Activated CD8-positive, alpha-beta memory T cell treated with anti-CD3 and anti-CD28 coated beads, Interleukin-2, amount 10 ng/mL, durations not matched to agents 7 days and 5 days (primary cell): ENCODE data around the gene MTX1. TPM values are rescaled to one million over a fixed set of nuclear protein-coding genes. Genes with fewer than 3 reads are reported as not detected.
A peak's percentile ranks its signal among the peaks of the same experiment; 100 is the strongest.
"Not testable (repeated sequence)": the region's sequence is repeated elsewhere in the genome, so short reads cannot be mapped to it uniquely, and the experiment has no call there.

Source experiments
- ATAC-seq: fragments of 150-1000 bp; cut with Tn5 transposase; one replicate; pipeline ENCODE4 v1.10.0; 2021; ENCODE audit warnings: moderate library complexity
- CTCF ChIA-PET: fragments of 350-600 bp; sonication (Branson Sonifier 250); formaldehyde crosslinking; loops from one replicate; lab custom pipeline; 2021; ENCODE audit warnings: antibody characterized with exemption; lab: Charles Lee
- DNase-seq: peaks from one replicate; pipeline ENCODE4 v3.0.0-alpha.2; 2020
- H3K27ac Mint-ChIP-seq: one replicate; pipeline ENCODE4 v1.8.0; 2021; ENCODE audit warnings: mild to moderate bottlenecking, mixed read lengths
- H3K27me3 Mint-ChIP-seq: one replicate; pipeline ENCODE4 v1.8.0; 2021; ENCODE audit warnings: mixed read lengths
- H3K36me3 Mint-ChIP-seq: one replicate; pipeline ENCODE4 v1.8.0; 2021; ENCODE audit warnings: mild to moderate bottlenecking, mixed read lengths
- H3K4me1 Mint-ChIP-seq: one replicate; pipeline ENCODE4 v1.8.0; 2021; ENCODE audit warnings: mixed read lengths
- H3K4me3 Mint-ChIP-seq: one replicate; pipeline ENCODE4 v1.8.0; 2021; ENCODE audit warnings: mild to moderate bottlenecking, moderate library complexity, mixed read lengths
- H3K9me3 Mint-ChIP-seq: one replicate; pipeline ENCODE4 v1.8.0; 2022; ENCODE audit warnings: low read depth, mixed read lengths
- total RNA-seq, 2 experiments: library from RNA; stranded (reverse); gene quantifications; one replicate each; pipeline ENCODE4 v1.2.3, GENCODE V29; 2021

The MTX1 gene
- total RNA-seq, 2 experiments from 2014 or later, result 39.0 to 48.6 TPM

DNA sequence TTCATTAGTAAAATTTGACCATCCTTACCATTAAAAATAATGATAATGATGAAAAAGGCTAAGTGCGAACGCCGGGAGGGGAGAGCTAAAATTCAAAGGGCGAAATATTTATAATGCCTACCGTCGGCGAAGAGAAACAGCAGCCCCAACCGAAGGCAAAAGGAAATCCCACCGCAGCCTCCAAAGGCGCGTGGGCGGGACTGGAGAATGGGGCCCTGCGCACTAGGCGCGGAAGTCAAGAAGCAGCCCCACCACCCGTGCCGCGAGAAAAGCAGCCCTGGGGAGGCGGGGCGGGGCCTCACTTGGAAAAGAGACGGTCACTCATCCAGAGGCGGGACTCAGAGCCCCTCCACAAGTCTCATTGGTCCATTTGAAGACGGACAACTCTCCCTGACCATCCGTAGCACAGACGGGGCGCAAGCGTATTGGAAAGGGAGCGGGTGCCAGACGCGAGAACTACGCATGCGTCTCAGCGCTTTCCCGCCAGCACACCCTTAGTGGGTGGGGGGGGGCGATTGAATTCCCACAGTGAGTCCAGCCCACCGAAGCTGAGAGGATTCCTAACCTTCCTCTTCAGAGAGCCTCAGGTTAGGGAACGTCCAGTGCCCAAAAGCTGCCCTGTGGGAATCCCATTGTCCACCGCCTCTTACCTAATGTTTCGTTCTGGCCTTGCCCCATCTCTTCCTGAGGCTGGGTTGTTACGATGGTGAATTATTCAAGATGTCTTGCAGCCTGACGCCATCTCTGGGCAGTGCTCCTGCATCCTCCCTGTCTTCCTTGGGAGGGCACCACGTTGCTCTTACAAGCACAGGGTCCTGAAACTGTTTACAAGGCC lies 19.0 kb downstream of the MTX1 start:
- peak; percentile 100 for DNase-seq
- H3K27ac Mint-ChIP-seq, result peak overlapping the region; percentile 98

DNA sequence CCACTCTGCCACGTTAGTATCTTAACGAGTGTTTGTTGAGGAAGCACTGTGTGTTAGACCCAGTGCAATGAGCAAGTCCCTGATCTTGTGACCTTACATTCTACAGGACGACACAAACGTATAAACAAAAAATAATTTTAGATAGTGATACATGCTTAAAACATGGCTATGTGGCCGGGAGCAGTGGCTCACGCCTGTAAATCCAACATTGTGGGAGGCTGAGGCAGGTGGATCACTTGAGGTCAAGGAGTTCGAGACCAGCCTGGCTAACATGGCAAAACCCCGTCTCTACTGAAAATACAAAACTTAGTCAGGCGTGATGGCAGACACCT lies 19.6 kb downstream of the MTX1 start:
- CTCF ChIA-PET, result interaction anchor here (1.1 to 6.8 kb wide), 11 partner anchors 8 to 96 kb away, joined by 3 to 77 read pairs (median 8); partner anchors contain the start of genes KRTCAP2, MTX1 and THBS3
- H3K36me3 Mint-ChIP-seq, result peaks cover 4% of the 10 kb centered on the region
- DNase-seq, result no peak
- H3K27me3 Mint-ChIP-seq, result no peaks in the 10 kb centered on the region
- peak overlapping the region; percentile 98 for H3K27ac Mint-ChIP-seq
- H3K4me1 Mint-ChIP-seq, result peaks cover 41% of the 10 kb centered on the region
- ATAC-seq, result no peak
- no peaks in the 10 kb centered on the region for H3K9me3 Mint-ChIP-seq
- H3K4me3 Mint-ChIP-seq, result peak overlapping the region; percentile 98

More for the DNA sequence above, 19.0 kb downstream of the MTX1 start:
- Mint-ChIP-seq H3K4me3 (peak overlapping the region; percentile 98), H3K9me3 (no peaks in the 10 kb centered on the region), H3K36me3 (peaks cover 4% of the 10 kb centered on the region), H3K27me3 (no peaks in the 10 kb centered on the region), H3K4me1 (peaks cover 41% of the 10 kb centered on the region)
- CTCF ChIA-PET, result interaction anchor here (0.6 to 6.8 kb wide), 16 partner anchors 8 to 393 kb away, joined by 3 to 77 read pairs (median 6); partner anchors contain the start of genes KRTCAP2, MTX1 and THBS3
- peak; percentile 97 for ATAC-seq

DNA sequence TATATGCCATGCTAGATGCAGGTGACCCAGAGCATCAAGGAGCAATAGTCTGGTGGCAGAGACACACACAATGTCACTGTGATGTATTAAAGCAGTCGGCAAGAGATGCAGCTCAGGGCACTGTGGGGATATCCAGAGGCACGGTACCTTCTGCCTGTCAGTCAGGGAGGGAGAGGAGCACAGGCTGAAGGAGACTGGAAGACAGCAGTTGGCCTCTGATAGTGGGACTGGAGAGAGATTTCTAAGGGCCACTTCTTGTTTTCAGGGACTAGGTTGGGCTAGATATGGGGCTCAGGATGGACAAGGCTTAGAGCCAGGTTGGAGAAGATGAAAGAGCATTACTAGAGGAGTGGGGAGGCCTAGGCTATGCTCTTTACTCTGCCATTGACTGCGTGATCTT lies 22.8 kb downstream of the MTX1 start:
- H3K9me3 Mint-ChIP-seq, DNase-seq, H3K4me3 Mint-ChIP-seq, H3K27ac Mint-ChIP-seq, ATAC-seq, H3K27me3 Mint-ChIP-seq: not testable (repeated sequence)
- Mint-ChIP-seq H3K4me1 (peaks cover 29% of the 10 kb centered on the region), H3K36me3 (peaks cover 10% of the 10 kb centered on the region)
- CTCF ChIA-PET, result interaction anchor here (1.0 kb wide), 1 partner anchor 20 kb away, joined by 4 read pairs; no protein-coding TSS in a partner anchor

DNA sequence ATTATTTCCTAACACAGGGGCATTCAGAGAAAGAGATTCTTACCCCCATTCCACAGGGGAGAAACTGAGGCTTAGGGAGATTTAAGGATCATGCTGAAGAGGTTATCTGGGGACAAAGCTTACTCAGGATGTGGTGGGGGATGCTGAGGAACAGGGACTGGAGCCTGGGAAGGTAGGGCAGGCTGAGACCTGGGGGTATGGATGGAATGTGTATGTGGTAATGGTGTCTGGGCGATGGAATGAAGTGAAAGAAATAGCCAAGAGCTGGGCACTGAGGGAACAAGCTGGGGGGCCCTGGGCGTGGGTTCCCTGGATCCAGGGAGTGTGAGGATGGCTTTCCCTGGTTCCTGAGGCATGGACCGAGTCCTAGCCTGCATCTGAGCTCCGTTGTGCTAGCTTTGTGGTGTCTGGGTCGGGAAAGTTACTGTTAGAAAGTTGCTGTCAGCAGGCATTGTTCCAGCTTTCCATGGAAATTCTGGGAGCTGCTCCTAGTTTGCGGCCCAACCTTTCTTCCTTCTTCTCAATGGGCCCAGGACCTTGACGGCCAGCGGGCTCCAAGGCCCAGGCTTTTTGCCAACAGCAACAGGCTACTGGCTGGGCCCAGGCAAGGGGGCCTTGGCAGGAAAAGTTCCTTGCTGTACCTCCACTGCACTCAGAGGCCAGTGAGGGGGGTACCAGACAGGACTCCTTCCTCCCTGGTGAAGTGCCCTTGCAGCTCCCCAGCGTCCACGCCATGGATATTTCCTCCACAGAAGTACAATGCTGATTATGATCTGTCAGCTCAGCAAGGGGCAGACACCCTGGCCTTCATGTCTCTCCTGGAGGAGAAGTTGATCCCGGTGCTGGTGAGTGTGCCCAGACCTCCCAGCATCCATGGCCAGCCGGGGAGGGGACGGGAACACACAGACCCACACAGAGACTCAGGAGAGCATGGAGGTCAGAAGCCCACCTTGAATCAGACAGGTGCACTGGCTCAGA lies 23.8 kb downstream of the MTX1 start:
- H3K27me3 Mint-ChIP-seq, ATAC-seq, DNase-seq, H3K9me3 Mint-ChIP-seq, H3K27ac Mint-ChIP-seq, H3K4me3 Mint-ChIP-seq: not testable (repeated sequence)
- H3K36me3 Mint-ChIP-seq, result peaks cover 15% of the 10 kb centered on the region
- CTCF ChIA-PET, result interaction anchor here (1.0 kb wide), 1 partner anchor 19 kb away, joined by 4 read pairs; no protein-coding TSS in a partner anchor
- H3K4me1 Mint-ChIP-seq, result peaks cover 22% of the 10 kb centered on the region

DNA sequence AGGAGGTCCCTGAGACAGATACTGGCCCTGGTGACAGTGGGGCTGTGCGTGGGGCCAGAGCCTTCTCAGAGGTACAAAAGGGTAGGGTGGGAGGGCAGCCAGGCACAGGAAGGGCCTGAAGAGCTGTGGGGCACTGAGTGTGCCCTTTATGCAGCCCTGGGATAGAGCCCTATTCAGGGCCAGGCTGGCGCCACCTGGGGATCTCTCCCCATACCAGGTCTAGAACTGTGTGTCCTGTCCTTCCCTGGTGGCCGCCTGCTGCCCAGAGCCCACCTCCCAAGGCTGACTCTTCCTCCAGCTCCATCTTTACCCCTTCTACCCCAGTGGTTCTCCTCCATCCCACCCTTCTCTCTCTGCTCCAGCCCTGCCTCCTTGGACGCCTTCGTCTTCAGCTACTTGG lies 25.0 kb downstream of the MTX1 start:
- Mint-ChIP-seq H3K4me1 (peaks cover 12% of the 10 kb centered on the region), H3K36me3 (peaks cover 17% of the 10 kb centered on the region)
- H3K9me3 Mint-ChIP-seq, H3K4me3 Mint-ChIP-seq, H3K27me3 Mint-ChIP-seq, DNase-seq, CTCF ChIA-PET, H3K27ac Mint-ChIP-seq, ATAC-seq: not testable (repeated sequence)

DNA sequence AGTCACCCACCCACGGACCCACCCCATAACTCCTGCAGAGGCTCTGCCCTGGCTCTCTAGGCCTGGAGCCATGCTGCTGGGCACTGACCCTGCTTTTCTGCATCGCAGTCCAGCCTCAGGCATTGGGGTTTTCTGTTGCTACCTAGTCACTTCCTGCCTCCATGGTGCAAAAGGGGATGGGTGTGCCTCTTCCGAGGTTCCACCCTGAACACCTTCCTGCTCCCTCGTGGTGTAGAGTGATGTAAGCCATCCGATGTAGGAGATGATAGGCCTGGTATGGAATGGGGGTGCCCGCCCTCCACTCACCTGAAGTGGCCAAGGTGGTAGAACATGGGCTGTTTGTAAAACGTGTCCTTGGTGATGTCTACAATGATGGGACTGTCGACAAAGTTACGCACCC lies 26.9 kb downstream of the MTX1 start:
- peaks cover 17% of the 10 kb centered on the region for H3K36me3 Mint-ChIP-seq
- peak overlapping the region; percentile 70 for H3K27ac Mint-ChIP-seq
- not testable (repeated sequence) for H3K9me3 Mint-ChIP-seq, H3K4me3 Mint-ChIP-seq, ATAC-seq, DNase-seq, H3K27me3 Mint-ChIP-seq
- peaks cover 18% of the 10 kb centered on the region for H3K4me1 Mint-ChIP-seq
- CTCF ChIA-PET, result interaction anchor here (1.0 kb wide), 1 partner anchor 8 kb away, joined by 4 read pairs; no protein-coding TSS in a partner anchor

DNA sequence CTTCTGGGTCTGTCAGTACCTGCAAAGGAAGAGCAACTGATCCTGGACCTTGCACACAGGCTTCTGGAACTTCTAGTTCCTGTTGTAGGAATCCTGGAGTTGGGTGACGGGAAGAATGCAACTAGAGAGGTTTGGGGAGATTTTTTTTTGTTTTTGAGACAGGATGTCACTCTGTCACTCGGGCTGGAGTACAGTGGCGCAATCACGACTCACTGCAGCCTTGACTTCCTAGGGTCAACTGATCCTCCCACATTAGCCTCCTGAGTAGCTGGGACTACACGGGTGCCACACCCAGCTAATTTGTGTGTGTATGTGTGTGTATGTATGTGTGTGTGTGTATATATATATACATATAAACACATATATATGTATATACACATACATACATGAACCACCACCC lies 28.0 kb downstream of the MTX1 start:
- Mint-ChIP-seq H3K4me1 (peaks cover 28% of the 10 kb centered on the region), H3K36me3 (peaks cover 19% of the 10 kb centered on the region), H3K9me3 (no peaks in the 10 kb centered on the region), H3K4me3 (no peak overlapping the region), H3K27me3 (no peaks in the 10 kb centered on the region), H3K27ac (no peak overlapping the region)
- no peak for ATAC-seq
- no peak for DNase-seq
- CTCF ChIA-PET, result interaction anchor here (1.0 to 1.1 kb wide), 3 partner anchors 8 to 15 kb away, joined by 3 to 6 read pairs (median 4); no protein-coding TSS in a partner anchor

DNA sequence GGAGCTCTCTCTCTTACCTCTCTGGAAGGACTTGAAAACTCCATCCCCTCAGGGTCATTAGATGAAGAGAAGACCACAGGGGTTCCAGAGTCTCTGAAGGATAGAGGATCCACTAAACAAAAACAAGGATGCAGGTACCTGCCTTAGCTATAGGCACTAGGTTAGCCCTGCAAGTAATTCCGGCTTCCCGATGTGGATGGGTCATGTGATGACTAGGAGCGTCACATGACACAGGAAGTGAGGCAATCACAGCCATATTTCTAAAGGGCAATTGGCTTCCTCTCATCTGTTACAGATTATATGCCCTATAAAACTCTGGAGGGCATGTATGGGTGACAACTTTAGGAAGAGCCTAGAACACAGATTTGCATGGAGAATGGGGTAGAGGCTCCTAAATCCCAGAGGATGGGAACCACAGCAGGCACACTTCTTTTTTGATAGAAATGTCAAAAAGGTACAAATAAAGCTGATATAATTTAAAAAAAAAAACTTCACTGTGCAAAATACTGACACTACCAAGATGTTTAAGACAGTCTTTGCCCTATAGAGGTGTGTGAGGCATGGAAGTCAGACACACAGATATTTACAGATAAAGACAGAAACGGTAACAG lies 32.7 kb downstream of the MTX1 start:
- ATAC-seq (peak; percentile 32), DNase-seq (peak; percentile 87)
- peaks cover 3% of the 10 kb centered on the region for H3K27me3 Mint-ChIP-seq
- H3K27ac Mint-ChIP-seq, result peak overlapping the region; percentile 86
- peaks cover 52% of the 10 kb centered on the region for H3K4me1 Mint-ChIP-seq
- no peaks in the 10 kb centered on the region for H3K9me3 Mint-ChIP-seq
- H3K4me3 Mint-ChIP-seq, result peak overlapping the region; percentile 84
- CTCF ChIA-PET, result interaction anchor here (0.6 to 5.4 kb wide), 9 partner anchors 9 to 1584 kb away, joined by 3 to 41 read pairs (median 4); partner anchors contain the start of genes KRTCAP2, MTX1, SCAMP3 and THBS3
- H3K36me3 Mint-ChIP-seq, result peaks cover 16% of the 10 kb centered on the region

DNA sequence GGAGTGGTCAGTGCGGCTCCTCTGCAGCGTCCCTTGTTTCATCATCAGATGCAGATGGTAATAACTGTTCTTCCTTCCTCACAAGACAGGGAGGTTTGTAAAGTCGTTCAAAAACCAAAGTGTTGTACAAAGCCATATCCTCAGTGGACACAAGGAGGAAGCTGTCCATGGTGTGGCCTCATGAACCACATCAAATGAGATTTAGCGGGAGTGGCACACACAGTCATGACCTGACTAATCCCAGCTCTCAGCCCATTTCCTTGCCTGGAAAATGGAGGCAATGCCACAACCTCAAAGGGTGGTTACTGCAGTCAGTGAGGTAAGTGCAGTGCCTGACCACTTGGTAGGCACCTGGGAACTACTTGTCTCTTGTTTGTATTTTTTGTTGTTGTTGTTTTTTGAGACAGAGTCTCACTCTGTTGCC lies 33.4 kb downstream of the MTX1 start:
- Mint-ChIP-seq H3K4me3 (peak overlapping the region; percentile 46), H3K27me3 (peaks cover 3% of the 10 kb centered on the region), H3K27ac (peak overlapping the region; percentile 86), H3K9me3 (no peaks in the 10 kb centered on the region), H3K36me3 (peaks cover 14% of the 10 kb centered on the region), H3K4me1 (peaks cover 52% of the 10 kb centered on the region)
- CTCF ChIA-PET, result interaction anchor here (0.6 to 6.5 kb wide), 9 partner anchors 9 to 1585 kb away, joined by 3 to 41 read pairs (median 5); partner anchors contain the start of genes KRTCAP2, MTX1, SCAMP3 and THBS3
- DNase-seq (no peak), ATAC-seq (no peak)

DNA sequence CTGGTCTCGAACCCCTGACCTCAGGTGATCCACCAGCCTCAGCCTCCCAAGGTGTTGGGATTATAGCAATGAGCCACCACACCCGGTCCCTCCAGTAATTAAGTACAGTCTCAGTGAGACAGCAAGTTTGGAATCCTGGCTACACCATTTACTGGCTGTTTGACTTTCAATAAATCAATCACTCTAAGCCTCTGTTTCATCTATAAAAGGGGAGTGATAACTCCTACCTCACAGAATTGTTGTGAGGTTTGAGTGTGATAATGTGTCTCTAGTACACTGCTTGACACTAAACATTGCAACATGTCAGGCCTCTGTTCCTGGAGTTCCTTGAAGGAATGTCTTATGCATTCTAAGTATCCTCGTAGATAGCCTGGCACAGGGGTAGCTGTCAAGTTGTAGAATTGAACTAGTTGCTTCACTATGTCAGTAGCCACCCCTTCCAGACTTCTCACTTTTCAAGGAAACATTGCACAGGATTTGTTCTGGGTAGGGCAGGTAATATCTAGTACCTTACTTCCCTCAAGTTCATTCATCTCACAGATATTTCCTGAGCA lies 34.4 kb downstream of the MTX1 start:
- Mint-ChIP-seq H3K36me3 (peaks cover 11% of the 10 kb centered on the region), H3K4me3 (peak overlapping the region; percentile 74), H3K4me1 (peaks cover 52% of the 10 kb centered on the region), H3K27ac (peak overlapping the region; percentile 98), H3K9me3 (no peaks in the 10 kb centered on the region), H3K27me3 (peaks cover 3% of the 10 kb centered on the region)
- ATAC-seq (no peak), DNase-seq (no peak)
- CTCF ChIA-PET, result interaction anchor here (1.8 to 6.5 kb wide), 6 partner anchors 8 to 80 kb away, joined by 7 to 41 read pairs (median 16); partner anchors contain the start of genes KRTCAP2, MTX1 and THBS3

DNA sequence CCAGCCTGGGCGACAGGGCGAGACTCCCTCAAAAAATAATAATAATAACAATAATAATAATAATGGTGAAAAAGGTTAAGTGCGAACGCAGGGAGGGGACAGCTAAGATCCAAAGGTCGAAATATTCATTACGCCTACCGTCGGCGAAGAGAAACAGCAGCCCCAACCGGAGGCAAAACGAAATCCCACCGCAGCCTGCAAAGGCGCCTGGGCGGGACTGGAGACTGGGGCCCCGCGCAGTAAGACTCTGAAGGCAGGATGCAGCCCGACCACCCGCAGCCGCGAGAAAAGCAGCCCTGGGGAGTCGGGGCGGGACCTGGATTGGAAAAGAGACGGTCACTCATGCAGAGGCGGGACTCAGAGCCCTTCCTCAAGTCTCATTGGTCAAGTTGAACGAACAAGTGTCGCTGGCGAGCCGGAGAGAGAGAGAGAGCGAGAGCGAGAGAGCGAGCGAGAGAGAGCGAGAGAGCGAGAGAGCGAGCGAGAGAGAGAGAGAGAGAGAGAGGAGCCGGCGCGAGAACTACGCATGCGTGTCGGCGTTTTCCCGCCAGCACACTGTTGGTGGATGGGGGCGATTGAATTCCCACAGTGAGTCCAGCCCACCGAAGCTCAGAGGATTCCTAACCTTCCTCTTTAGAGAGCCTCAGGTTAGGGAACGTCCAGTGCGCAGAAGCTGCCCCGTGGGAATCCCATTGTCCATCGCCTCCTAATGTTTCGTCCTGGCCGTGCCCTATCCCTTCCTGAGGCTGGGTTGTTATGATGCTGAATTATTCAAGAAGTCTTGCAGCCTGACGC lies 36.1 kb downstream of the MTX1 start:
- Mint-ChIP-seq H3K9me3 (no peaks in the 10 kb centered on the region), H3K4me3 (peak overlapping the region; percentile 74), H3K4me1 (peaks cover 51% of the 10 kb centered on the region), H3K27me3 (peaks cover 3% of the 10 kb centered on the region), H3K36me3 (peaks cover 9% of the 10 kb centered on the region), H3K27ac (peak overlapping the region; percentile 98)
- DNase-seq, result peak; percentile 100
- CTCF ChIA-PET, result interaction anchor here (0.5 to 6.5 kb wide), 15 partner anchors 8 to 283 kb away, joined by 3 to 41 read pairs (median 4); partner anchors contain the start of genes KRTCAP2, MTX1, SCAMP3 and THBS3
- ATAC-seq, result peak; percentile 97
